A549 (cell line): ENCODE data around the gene FUCA2. TPM values are rescaled to one million over a fixed set of nuclear protein-coding genes. Genes with fewer than 3 reads are reported as not detected.
A peak's percentile ranks its signal among the peaks of the same experiment; 100 is the strongest.
"Not testable (repeated sequence)": the region's sequence is repeated elsewhere in the genome, so short reads cannot be mapped to it uniquely, and the experiment has no call there.

ENCODE experiments used
- ATAC-seq, 2 experiments: fragments of 200-7000 bp in 1 of 2; fragments of >200 bp in 1 of 2; cut with Nextera tagmentation in 1 of 2; cut with Tn5 transposase in 1 of 2; 3 replicates each; pipeline versions ENCODE4 v1.8.0 to v1.9.1; 2018 to 2020; ENCODE audit warnings: mild to moderate bottlenecking in 1 of 2, moderate library complexity in 1 of 2
- CTCF ChIA-PET: fragments of 300-600 bp; sonication (Branson Sonifier 250); formaldehyde crosslinking; extraction: SDS; loops from one replicate; lab custom pipeline; 2021; ENCODE audit warnings: antibody characterized with exemption, inconsistent platforms; lab: Yijun Ruan, JAX
- POLR2A ChIA-PET: fragments of 350-600 bp; formaldehyde crosslinking; extraction: SDS; loops from one replicate; lab custom pipeline; 2021; ENCODE audit warnings: antibody characterized with exemption, inconsistent platforms; lab: Yijun Ruan, JAX
- DNase-seq, 2 experiments: peaks; one replicate each; pipeline versions ENCODE4 v3.0.0 to v3.0.0-alpha.2; 2011 to 2016; ENCODE audit warnings: low read depth in 1 of 2, low spot score in 1 of 2
- FAIRE-seq: peaks from 2 replicates; lab custom pipeline; 2011; peaks lifted over from hg19 to GRCh38; lab: Jason Lieb, UNC
- H3K27ac ChIP-seq, 2 experiments: fragments of >200 bp; sonication (Bioruptor Twin); formaldehyde crosslinking; 3 replicates each; pipeline ENCODE4 v1.5.1; 2016 to 2017
- H3K4me1 ChIP-seq: fragments of >200 bp; sonication (Bioruptor Twin); formaldehyde crosslinking; 3 replicates; pipeline ENCODE4 v1.6.1; 2016
- H3K4me2 ChIP-seq: fragments of >200 bp; sonication (Bioruptor Twin); formaldehyde crosslinking; 3 replicates; pipeline ENCODE4 v1.6.1; 2016
- H3K4me3 ChIP-seq: fragments of >200 bp; sonication (Bioruptor Twin); formaldehyde crosslinking; 3 replicates; pipeline ENCODE4 v1.5.1; 2016
- H3K9me3 ChIP-seq: fragments of >200 bp; sonication (Bioruptor Twin); formaldehyde crosslinking; 3 replicates; pipeline ENCODE4 v1.6.1; 2016
- ATOH8 ChIP-seq: fragments of 250-450 bp; sonication (Bioruptor Pico); IDR thresholded peaks from 2 replicates; pipeline ENCODE4 v1.5.0; 2020; ENCODE audit warnings: low read depth, mild to moderate bottlenecking, moderate library complexity
- CBX2 ChIP-seq: fragments of 200-600 bp; sonication (generic); IDR thresholded peaks from 2 replicates; pipeline ENCODE4 v1.6.1; 2016; ENCODE audit warnings: low read depth, mild to moderate bottlenecking, borderline replicate concordance
- CEBPB ChIP-seq, 2 experiments: fragments of >200 bp in 1 of 2; sonication (Bioruptor Twin) in 1 of 2; formaldehyde crosslinking in 1 of 2; IDR thresholded peaks; 2 replicates each; pipeline ENCODE4 v1.6.1; 2012 to 2016
- CHD4 ChIP-seq: fragments of 200-600 bp; sonication (generic); IDR thresholded peaks from 2 replicates; pipeline ENCODE4 v1.6.1; 2016; ENCODE audit warnings: antibody characterized with exemption, mild to moderate bottlenecking, borderline replicate concordance
- CTCF ChIP-seq: fragments of >200 bp; sonication (Bioruptor Twin); formaldehyde crosslinking; IDR thresholded peaks from 3 replicates; pipeline ENCODE4 v1.5.1; 2016
- E2F6 ChIP-seq: IDR thresholded peaks from 2 replicates; pipeline ENCODE4 v1.6.1; 2012; ENCODE audit warnings: low read depth, borderline replicate concordance
- HEYL ChIP-seq: fragments of 250-450 bp; sonication (Bioruptor Pico); IDR thresholded peaks from 2 replicates; pipeline ENCODE4 v1.8.0; 2021; ENCODE audit warnings: mild to moderate bottlenecking, moderate library complexity
- HOXB5 ChIP-seq: fragments of 250-450 bp; sonication (Bioruptor Pico); IDR thresholded peaks from 2 replicates; pipeline ENCODE4 v1.5.0; 2020; ENCODE audit warnings: mild to moderate bottlenecking, moderate library complexity
- JUN ChIP-seq, 2 experiments: fragments of >200 bp; sonication (Bioruptor Twin); formaldehyde crosslinking; IDR thresholded peaks; 2 replicates in 1 of 2; 3 replicates in 1 of 2; pipeline ENCODE4 v1.6.1; 2016 to 2017
- KDM1A ChIP-seq: fragments of 200-600 bp; sonication (generic); IDR thresholded peaks from 2 replicates; pipeline ENCODE4 v1.6.1; 2016; ENCODE audit warnings: low read depth, mild to moderate bottlenecking
- MAFK ChIP-seq: fragments of 450-650 bp; IDR thresholded peaks from 2 replicates; pipeline ENCODE4 v1.6.1; 2014; ENCODE audit not compliant: partially characterized antibody
- NPAS2 ChIP-seq: fragments of 250-450 bp; sonication (Bioruptor Pico); IDR thresholded peaks from 2 replicates; pipeline ENCODE4 v1.8.0; 2022; ENCODE audit warnings: mild to moderate bottlenecking, moderate library complexity, borderline replicate concordance
- PBX3 ChIP-seq: IDR thresholded peaks from 2 replicates; pipeline ENCODE4 v1.6.1; 2012
- POLR2A ChIP-seq: IDR thresholded peaks from 2 replicates; pipeline ENCODE4 v1.6.1; 2012; ENCODE audit warnings: mild to moderate bottlenecking, low read length
- RAD21 ChIP-seq, 2 experiments: fragments of >200 bp in 1 of 2; sonication (Bioruptor Twin) in 1 of 2; formaldehyde crosslinking in 1 of 2; IDR thresholded peaks in 1 of 2; conservative IDR thresholded peaks in 1 of 2; 2 replicates in 1 of 2; 3 replicates in 1 of 2; pipeline ENCODE4 v1.6.1; 2012 to 2018; ENCODE audit warnings: inconsistent platforms in 1 of 2
- RNF2 ChIP-seq: fragments of 200-600 bp; sonication (generic); IDR thresholded peaks from 2 replicates; pipeline ENCODE4 v1.6.1; 2016; ENCODE audit warnings: low read depth, mild to moderate bottlenecking, antibody characterized with exemption, moderate library complexity, borderline replicate concordance
- SMC3 ChIP-seq: fragments of >200 bp; sonication (Bioruptor Twin); formaldehyde crosslinking; IDR thresholded peaks from 3 replicates; pipeline ENCODE4 v1.6.1; 2018; ENCODE audit warnings: inconsistent platforms
- USF2 ChIP-seq: fragments of 450-650 bp; IDR thresholded peaks from 2 replicates; pipeline ENCODE4 v1.6.1; 2014; ENCODE audit warnings: antibody characterized with exemption
- ZC3H11A ChIP-seq: fragments of 450-650 bp; IDR thresholded peaks from 2 replicates; pipeline ENCODE4 v1.6.1; 2014; ENCODE audit warnings: antibody characterized with exemption, mild to moderate bottlenecking
- WGBS: methylation state at CpG from one replicate; pipeline ENCODE4 v1.1.6; 2017; ENCODE audit errors: missing lambda C conversion rate; 5-methylcytosine and 5-hydroxymethylcytosine counted together
- polyA plus RNA-seq, 4 experiments: library from polyadenylated mRNA; depleted of rRNA in 3 of 4; stranded (reverse); fragments of >200 nt; fragmentation: RNase III in 1 of 4; extraction: RNeasy Plus Mini Kit Qiagen cat#74134 plus additional on column Dnase treatment in 1 of 4; gene quantifications; 2 replicates in 3 of 4; 3 replicates in 1 of 4; pipeline ENCODE4 v1.2.3, GENCODE V29; 2011 to 2017

The FUCA2 gene
- polyA plus RNA-seq, 2 of the 4 experiments (the other 2 are of a cell fraction) = 46.9 to 55.5 TPM

GRCh38 chr6:143513410-143513809 is 1.9 kb upstream of the FUCA2 start (continued):
- TF ChIP-seq CTCF (peak; percentile 48), SMC3 (0 out of 3 replicates have a peak, but pooled peaks have one; percentile 13), KDM1A (no peak), NPAS2 (CRISPR knock-in tag) (no peak)

GRCh38 chr6:143510326-143510725 is 1.2 kb downstream of the FUCA2 start:
- ChIA-PET POLR2A (interaction anchor here (1.7 kb wide), 1 partner anchor 60 kb away, joined by 7 read pairs; the partner anchor contains the start of genes ADAT2 and PEX3), CTCF (interaction anchor here (2.5 kb wide), 1 partner anchor 503 kb away, joined by 9 read pairs; no protein-coding TSS in a partner anchor)
- peak overlapping the region in 1 of 2 experiments; percentile 99; a peak in 4 of 6 replicates for H3K27ac ChIP-seq
- DNase-seq, H3K9me3 ChIP-seq, FAIRE-seq, ATAC-seq: not testable (repeated sequence)
- peaks cover 15% of the 10 kb centered on the region; the same call in 2 of the 3 replicates for H3K4me1 ChIP-seq
- peak overlapping the region; percentile 94 for H3K4me2 ChIP-seq
- H3K4me3 ChIP-seq = peak overlapping the region; percentile 64
- WGBS = 79% methylated on average over 13 of the region's 13 CpGs

GRCh38 chr6:143507358-143508145 is 4.0 kb downstream of the FUCA2 start:
- FAIRE-seq (no peak), ATAC-seq (no peak), DNase-seq (no peak)
- TF ChIP-seq RAD21 (conservative IDR thresholded peaks at IDR 0.05 in 1 of 2, IDR thresholded peaks at IDR 0.05 in 1 of 2) (no peak), SMC3 (no peak), ATOH8 (CRISPR knock-in tag) (no peak), CEBPB (IDR thresholded peaks at IDR 0.05) (no peak), MAFK (no peak), NPAS2 (CRISPR knock-in tag) (no peak), HEYL (CRISPR knock-in tag) (no peak), JUN (IDR thresholded peaks at IDR 0.05) (no peak), CBX2 (no peak), HOXB5 (CRISPR knock-in tag) (no peak), KDM1A (no peak), PBX3 (no peak)
- peaks cover 15% of the 10 kb centered on the region; the same call in 2 of the 3 replicates for H3K4me1 ChIP-seq
- no peak overlapping the region for H3K4me2 ChIP-seq
- POLR2A ChIA-PET = no interaction called here
- H3K9me3 ChIP-seq = no peaks in the 10 kb centered on the region
- CTCF ChIA-PET = no interaction called here
- no peak overlapping the region for H3K4me3 ChIP-seq
- no peak overlapping the region for H3K27ac ChIP-seq
- WGBS = 92% methylated on average over 6 of the region's 6 CpGs

- FAIRE-seq = no peak
- 90% methylated on average over 2 of the region's 2 CpGs for WGBS
- POLR2A ChIA-PET = no interaction called here
- TF ChIP-seq CHD4 (no peak), PBX3 (no peak), USF2 (no peak), RNF2 (no peak), NPAS2 (CRISPR knock-in tag) (no peak), E2F6 (no peak), ZC3H11A (no peak), POLR2A (no peak)
These were observed 4.9 kb downstream of the FUCA2 start for GRCh38 chr6:143506620-143507019.

More at GRCh38 chr6:143506620-143507019, 4.9 kb downstream of the FUCA2 start:
- H3K4me2 ChIP-seq = no peak overlapping the region
- no peaks in the 10 kb centered on the region for H3K9me3 ChIP-seq
- H3K4me3 ChIP-seq = no peak overlapping the region
- CTCF ChIA-PET = no interaction called here
- peaks cover 10% of the 10 kb centered on the region; the same call in 2 of the 3 replicates for H3K4me1 ChIP-seq
- no peak overlapping the region for H3K27ac ChIP-seq
- ATAC-seq (no peak), DNase-seq (no peak)
